DND-41 (cell line): ENCODE measurements around the gene SLC18A3.

ENCODE experiments used
- EZH2 ChIP-seq: IDR thresholded peaks from 3 replicates; pipeline ENCODE4 v1.6.1; 2012; ENCODE audit warnings: borderline replicate concordance, low read depth, mild to moderate bottlenecking, moderate library complexity, low read length, inconsistent platforms; ENCODE audit not compliant: severe bottlenecking
- TF ChIP-seq, protein P1 (sequence below): IDR thresholded peaks from 2 replicates; pipeline ENCODE4 v1.5.1; 2012; ENCODE audit warnings: borderline replicate concordance, low read length, moderate library complexity, mild to moderate bottlenecking; ENCODE audit not compliant: poor library complexity, severe bottlenecking; ENCODE audit errors: extremely low read depth

DNA sequence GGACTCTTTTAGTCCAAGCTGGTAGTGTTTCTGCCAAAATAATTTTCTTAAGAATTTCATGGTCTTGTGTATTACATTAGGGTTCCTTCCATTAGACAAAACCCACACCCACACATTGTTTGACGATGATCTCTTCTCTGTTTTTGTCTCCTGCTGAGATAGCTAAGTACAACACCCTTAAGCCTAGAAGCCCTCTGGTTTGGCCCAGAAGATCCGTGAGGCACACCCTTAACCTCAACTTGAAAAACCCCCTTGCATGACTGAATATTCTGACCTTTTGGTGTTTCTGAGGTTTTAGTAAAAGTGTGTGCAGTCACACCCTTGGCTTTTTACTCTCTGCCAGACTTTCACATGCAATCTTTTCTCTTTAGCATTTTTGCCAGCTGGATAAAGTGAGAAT, 41.9 kb upstream of the SLC18A3 start:
- TF ChIP-seq, protein P1, sequence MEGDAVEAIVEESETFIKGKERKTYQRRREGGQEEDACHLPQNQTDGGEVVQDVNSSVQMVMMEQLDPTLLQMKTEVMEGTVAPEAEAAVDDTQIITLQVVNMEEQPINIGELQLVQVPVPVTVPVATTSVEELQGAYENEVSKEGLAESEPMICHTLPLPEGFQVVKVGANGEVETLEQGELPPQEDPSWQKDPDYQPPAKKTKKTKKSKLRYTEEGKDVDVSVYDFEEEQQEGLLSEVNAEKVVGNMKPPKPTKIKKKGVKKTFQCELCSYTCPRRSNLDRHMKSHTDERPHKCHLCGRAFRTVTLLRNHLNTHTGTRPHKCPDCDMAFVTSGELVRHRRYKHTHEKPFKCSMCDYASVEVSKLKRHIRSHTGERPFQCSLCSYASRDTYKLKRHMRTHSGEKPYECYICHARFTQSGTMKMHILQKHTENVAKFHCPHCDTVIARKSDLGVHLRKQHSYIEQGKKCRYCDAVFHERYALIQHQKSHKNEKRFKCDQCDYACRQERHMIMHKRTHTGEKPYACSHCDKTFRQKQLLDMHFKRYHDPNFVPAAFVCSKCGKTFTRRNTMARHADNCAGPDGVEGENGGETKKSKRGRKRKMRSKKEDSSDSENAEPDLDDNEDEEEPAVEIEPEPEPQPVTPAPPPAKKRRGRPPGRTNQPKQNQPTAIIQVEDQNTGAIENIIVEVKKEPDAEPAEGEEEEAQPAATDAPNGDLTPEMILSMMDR: no peak
- TF ChIP-seq EZH2: no peak
